Hematopoietic multipotent progenitor cell treated with erythropoietin and hydrocortisone succinate and interleukin-3 and kit ligand, for 4 days (in vitro differentiated cells): Measurements from ENCODE around the gene HOXC12.

Experiments used
- DNase-seq: peaks from one replicate; pipeline ENCODE4 v3.0.0-alpha.2; 2015

Gene HOXC12

GRCh38 chr12:53973236-53974042, 18.7 kb downstream of the HOXC12 start:
- DNase-seq, result no peak

- DNase-seq, result no peak
Measured at GRCh38 chr12:53974084-53975063, 19.7 kb downstream of the HOXC12 start, which contains the start of gene HOTAIR. HOTAIR (minus strand) TSS chr12:53974954.

GRCh38 chr12:53975064-53975471, 20.4 kb downstream of the HOXC12 start:
- DNase-seq, result no peak

GRCh38 chr12:53975479-53976152, 20.9 kb downstream of the HOXC12 start:
- no peak for DNase-seq

GRCh38 chr12:53976172-53976822, 21.6 kb downstream of the HOXC12 start:
- DNase-seq, result no peak

GRCh38 chr12:53976823-53977595, 22.3 kb downstream of the HOXC12 start:
- no peak for DNase-seq

- no peak for DNase-seq
Measured at GRCh38 chr12:53977596-53978445, 23.1 kb downstream of the HOXC12 start.

- DNase-seq, result no peak
Measured at GRCh38 chr12:53978477-53979356, 24.0 kb downstream of the HOXC12 start.

GRCh38 chr12:53980104-53980801, 25.6 kb downstream of the HOXC12 start:
- no peak for DNase-seq

GRCh38 chr12:53980802-53981496, 26.2 kb downstream of the HOXC12 start:
- DNase-seq, result no peak

GRCh38 chr12:53981634-53982565, 27.2 kb downstream of the HOXC12 start:
- DNase-seq, result no peak

GRCh38 chr12:53982648-53983567, 28.2 kb downstream of the HOXC12 start:
- DNase-seq, result no peak

- no peak for DNase-seq
Measured at GRCh38 chr12:53983568-53983949, 28.9 kb downstream of the HOXC12 start.

GRCh38 chr12:53983950-53984572, 29.4 kb downstream of the HOXC12 start:
- no peak for DNase-seq

- DNase-seq, result peak; percentile 91
Measured at GRCh38 chr12:53984901-53985691, 30.4 kb downstream of the HOXC12 start, which contains the start of gene HOXC10. HOXC10 (plus strand) TSS chr12:53985146; CDS start chr12:53985260, 114 bp downstream.
